K562 (cell line): ENCODE data around the gene ATP4B. TPM values are rescaled to one million over a fixed set of nuclear protein-coding genes. Genes with fewer than 3 reads are reported as not detected.

Source experiments
- ATAC-seq: fragments of 200-7000 bp; cut with Tn5 transposase; 3 replicates; pipeline ENCODE4 v1.9.1; 2020; ENCODE audit warnings: moderate library complexity
- BruUV-seq: library from RNA; stranded (reverse); fragments of 400-500 nt; replicated peaks from 2 replicates; lab custom pipeline; 2021; lab: Mats Ljungman, UMichigan
- CTCF ChIA-PET: fragments of 300-600 bp; formaldehyde crosslinking; extraction: SDS; loops from one replicate; lab custom pipeline; 2021; ENCODE audit warnings: low intra/inter-chr PET ratio; lab: Yijun Ruan, JAX
- POLR2A ChIA-PET: fragments of 300-600, 350-650 bp; sonication (Branson Sonifier 250); formaldehyde crosslinking; extraction: SDS; loops from one replicate; lab custom pipeline; 2021; ENCODE audit warnings: antibody characterized with exemption, inconsistent platforms; lab: Yijun Ruan, JAX
- DNase-seq, 4 experiments: peaks; one replicate each; pipeline versions ENCODE4 v3.0.0 to v3.0.0-alpha.2; 2011 to 2018; ENCODE audit warnings: low spot score in 3 of 4, mixed read lengths in 3 of 4; ENCODE audit errors: extremely low read depth in 1 of 4
- FAIRE-seq: peaks from 2 replicates; lab custom pipeline; 2011; peaks lifted over from hg19 to GRCh38; lab: Jason Lieb, UNC
- H2AFZ ChIP-seq: 2 replicates; pipeline ENCODE4 v1.6.0; 2011; ENCODE audit warnings: low read depth, low read length, control low read depth, inconsistent platforms
- H3K27ac ChIP-seq: fragments of 200-600 bp; 3 replicates; pipeline ENCODE4 v1.8.0; 2011; ENCODE audit warnings: low read depth, mild to moderate bottlenecking, control low read depth, inconsistent platforms, low read length, moderate library complexity, mixed read lengths; ENCODE audit errors: extremely low read depth
- H3K27me3 ChIP-seq, 2 experiments: fragments of 300-600 bp in 1 of 2; 2 replicates in 1 of 2; 3 replicates in 1 of 2; pipeline versions ENCODE4 v1.6.0 to v1.8.0; 2011; ENCODE audit warnings: inconsistent platforms in 2 of 2, low read length in 2 of 2, mild to moderate bottlenecking in 1 of 2, mixed read lengths in 1 of 2, moderate library complexity in 1 of 2; ENCODE audit not compliant: control insufficient read depth in 2 of 2, insufficient read depth in 2 of 2
- H3K36me3 ChIP-seq: fragments of 300-600 bp; 3 replicates; pipeline ENCODE4 v1.8.0; 2011; ENCODE audit warnings: mild to moderate bottlenecking, low read length, inconsistent platforms; ENCODE audit not compliant: control insufficient read depth, insufficient read depth
- H3K4me1 ChIP-seq, 2 experiments: fragments of 200-600 bp in 1 of 2; replicated peaks in 1 of 2; 2 replicates in 1 of 2; 3 replicates in 1 of 2; pipeline versions ENCODE4 v1.5.1 to v1.8.0; 2011; ENCODE audit warnings: inconsistent platforms in 2 of 2, low read length in 2 of 2, mild to moderate bottlenecking in 1 of 2, mixed read lengths in 1 of 2, moderate library complexity in 1 of 2; ENCODE audit not compliant: control insufficient read depth in 2 of 2, insufficient read depth in 2 of 2
- H3K4me2 ChIP-seq: 2 replicates; pipeline ENCODE4 v1.6.1; 2011; ENCODE audit warnings: low read length, control low read depth, inconsistent platforms, mixed read lengths; ENCODE audit not compliant: insufficient read depth
- H3K4me3 ChIP-seq: fragments of 200-600 bp; sonication (generic), shearing (Covaris generic); 2 replicates; pipeline ENCODE4 v1.5.1; 2016; ENCODE audit warnings: control low read depth, inconsistent platforms
- H3K79me2 ChIP-seq: fragments of 200-600 bp; 3 replicates; pipeline ENCODE4 v1.8.0; 2011; ENCODE audit warnings: low read length, inconsistent platforms; ENCODE audit not compliant: control insufficient read depth, insufficient read depth
- H3K9ac ChIP-seq, 2 experiments: 2 replicates each; pipeline versions ENCODE4 v1.6.0 to v1.6.1; 2011; ENCODE audit warnings: low read depth in 2 of 2, low read length in 2 of 2, control low read depth in 1 of 2, inconsistent platforms in 1 of 2, mild to moderate bottlenecking in 1 of 2, mixed read lengths in 1 of 2; ENCODE audit not compliant: insufficient read depth in 1 of 2
- H3K9me1 ChIP-seq: one replicate; pipeline ENCODE4 v1.6.0; 2011; ENCODE audit warnings: inconsistent platforms, mild to moderate bottlenecking, low read length, moderate library complexity; ENCODE audit not compliant: control insufficient read depth, insufficient read depth
- H3K9me3 ChIP-seq: replicated peaks from 2 replicates; pipeline ENCODE4 v1.5.1; 2011; ENCODE audit warnings: low read depth, low read length, inconsistent platforms; ENCODE audit not compliant: control insufficient read depth, insufficient read depth
- H4K20me1 ChIP-seq: replicated peaks from 2 replicates; pipeline ENCODE4 v1.6.1; 2011; ENCODE audit warnings: low read length, inconsistent platforms, mixed read lengths; ENCODE audit not compliant: control insufficient read depth, insufficient read depth
- CEBPG ChIP-seq, 3 experiments: fragments of 200-800 bp in 1 of 3; sonication (Bioruptor generic) in 1 of 3; sonication (generic) in 1 of 3; formaldehyde crosslinking in 1 of 3; IDR thresholded peaks in 2 of 3; conservative IDR thresholded peaks in 1 of 3; 2 replicates each; pipeline versions ENCODE4 v1.6.1 to v1.8.0; 2016 to 2022; ENCODE audit warnings: missing compliant biosample characterization in 2 of 3, missing genetic modification characterization in 2 of 3, mild to moderate bottlenecking in 1 of 3, missing genetic modification reagents in 1 of 3
- MLX ChIP-seq, 2 experiments: fragments of 450-650 bp in 1 of 2; sonication (generic) in 1 of 2; formaldehyde crosslinking; conservative IDR thresholded peaks; 2 replicates each; pipeline versions ENCODE4 v1.4.0 to v1.8.1; 2020 to 2022; ENCODE audit warnings: mild to moderate bottlenecking in 1 of 2, missing genetic modification reagents in 1 of 2
- SRSF7 ChIP-seq: fragments of 200-400 bp; formaldehyde crosslinking; optimal IDR thresholded peaks from 2 replicates; pipeline ENCODE3; 2017; ENCODE audit warnings: mild to moderate bottlenecking, low read depth, low read length
- ZFP36 ChIP-seq: fragments of 150-350 bp; IDR thresholded peaks from 2 replicates; pipeline ENCODE4 v1.6.1; 2018; ENCODE audit warnings: low read length, low read depth; ENCODE audit not compliant: partially characterized antibody
- WGBS: fragments of 100-300 bp; shearing (Covaris generic); methylation state at CpG from one replicate; pipeline ENCODE4 v1.1.6; 2016; ENCODE audit warnings: low coverage, mixed read lengths; ENCODE audit not compliant: insufficient coverage; ENCODE audit errors: missing lambda C conversion rate; 5-methylcytosine and 5-hydroxymethylcytosine counted together
- in situ Hi-C: fragments of 300-500 bp; cut with MboI; formaldehyde crosslinking; loops from 4 replicates; pipeline ENCODE4 v1.15.0; 2018; ENCODE audit warnings: inconsistent platforms, mixed read lengths
- intact Hi-C: fragments of 100-400 bp; cut with micrococcal nuclease; formaldehyde crosslinking; loops from 2 replicates; pipeline ENCODE4 v1.14.2; 2022
- polyA plus RNA-seq, 8 experiments: library from polyadenylated mRNA; depleted of rRNA in 4 of 8; stranded (reverse) in 5 of 8; unstranded in 3 of 8; fragments of >200 nt; fragmentation: Nextera tagmentation in 2 of 8; fragmentation: Illumina TruSeq in 1 of 8; extraction: Ambion mirVana in 2 of 8; extraction: Trizol in 1 of 8; gene quantifications; 2 replicates each; pipeline versions ENCODE4 v1.2.1 to v1.2.3, GENCODE V29; 2011 to 2014; ENCODE audit warnings: inconsistent platforms in 1 of 8, missing spikeins in 1 of 8
- total RNA-seq, 7 experiments: library from RNA; depleted of rRNA in 6 of 7; stranded (reverse); fragments of >200 nt in 6 of 7; fragmentation: Illumina TruSeq in 2 of 7; extraction: Trizol in 2 of 7; gene quantifications; 2 replicates each; pipeline versions ENCODE4 v1.2.1 to v1.2.3, GENCODE V29; 2011 to 2021; ENCODE audit warnings: low replicate concordance in 1 of 7

Gene ATP4B
- total and polyA plus RNA-seq, 9 of the 15 experiments (the other 6 are each of a cell fraction or from before 2014, with no cell fraction given): not detected

GRCh38 chr13:113663934-113664333 is 5.9 kb upstream of the ATP4B start (continued):
- TF ChIP-seq MLX (CRISPR knock-in tag; conservative IDR thresholded peaks at IDR 0.05) (no peak), ZFP36 (no peak)

GRCh38 chr13:113661509-113661908 is 3.5 kb upstream of the ATP4B start:
- H3K9ac ChIP-seq: no peak overlapping the region
- no peak overlapping the region for H3K4me2 ChIP-seq
- intact Hi-C loops (no loop called here), in situ Hi-C loops (loop anchor here (10.0 kb wide), 1 partner anchor 63 kb away; no protein-coding TSS in a partner anchor)
- H3K4me3 ChIP-seq: no peak overlapping the region
- ChIA-PET CTCF (no interaction called here), POLR2A (interaction anchor here (0.9 kb wide), 1 partner anchor 18 kb away, joined by 3 read pairs; no protein-coding TSS in a partner anchor)
- H3K79me2 ChIP-seq: no peaks in the 10 kb centered on the region
- no TSS peak for BruUV-seq
- WGBS: 0% methylated on average over 2 of the region's 2 CpGs
- no peak for ATAC-seq
- H3K36me3 ChIP-seq: no peaks in the 10 kb centered on the region
- no peaks in the 10 kb centered on the region for H3K9me1 ChIP-seq
- no peak for FAIRE-seq
- DNase-seq: no peak
- H3K27me3 ChIP-seq: peaks cover 10 to 44% of the 10 kb centered on the region in 2 experiments; a peak in 4 of 5 replicates
- H3K4me1 ChIP-seq: peaks cover 0 to 9% of the 10 kb centered on the region in 2 experiments; a peak in 2 of 5 replicates
- no peaks in the 10 kb centered on the region for H4K20me1 ChIP-seq
- H3K27ac ChIP-seq: no peak overlapping the region
- no peaks in the 10 kb centered on the region for H3K9me3 ChIP-seq
- no peak for TF ChIP-seq SRSF7
- no peak for TF ChIP-seq CEBPG (CRISPR knock-in tag; IDR thresholded peaks at IDR 0.05)
- TF ChIP-seq CEBPG (tag; conservative IDR thresholded peaks at IDR 0.05 in 1 of 2, IDR thresholded peaks at IDR 0.05 in 1 of 2): peak in 1 of 2 experiments; percentile 40; a peak in 2 of 4 replicates
- H2AFZ ChIP-seq: no peak overlapping the region
